Dedifferentiated amniotic fluid mesenchymal stem cell (primary cell): ENCODE results near the gene PIEZO2.

Experiments used
- DNase-seq: peaks from one replicate; pipeline ENCODE4 v3.0.0-alpha.2; 2016; ENCODE audit errors: extremely low spot score

The PIEZO2 gene

DNA sequence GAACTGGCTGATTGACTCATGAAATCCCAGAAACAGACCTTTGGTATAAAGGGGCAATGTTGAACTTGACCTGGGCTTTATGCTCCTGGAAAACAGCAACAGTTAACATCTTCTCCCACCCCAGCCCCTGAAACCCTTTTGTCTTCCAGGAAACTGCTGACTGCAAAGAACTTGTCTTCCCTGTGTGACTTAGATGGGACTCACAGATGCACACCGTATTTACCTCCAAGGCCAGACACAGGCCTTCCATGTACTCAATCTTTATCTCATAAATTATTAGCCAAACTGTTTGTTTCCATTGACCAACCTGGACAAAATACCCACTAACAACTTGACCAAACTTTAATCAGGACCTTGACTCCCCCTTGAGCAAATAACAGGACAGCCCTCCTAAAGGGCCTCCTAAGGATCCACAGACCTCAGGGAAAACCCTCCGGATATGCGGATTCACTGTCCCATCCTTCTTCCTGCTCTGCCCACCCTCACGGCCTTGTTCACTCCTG, 36.3 kb downstream of the PIEZO2 start:
- no peak for DNase-seq

DNA sequence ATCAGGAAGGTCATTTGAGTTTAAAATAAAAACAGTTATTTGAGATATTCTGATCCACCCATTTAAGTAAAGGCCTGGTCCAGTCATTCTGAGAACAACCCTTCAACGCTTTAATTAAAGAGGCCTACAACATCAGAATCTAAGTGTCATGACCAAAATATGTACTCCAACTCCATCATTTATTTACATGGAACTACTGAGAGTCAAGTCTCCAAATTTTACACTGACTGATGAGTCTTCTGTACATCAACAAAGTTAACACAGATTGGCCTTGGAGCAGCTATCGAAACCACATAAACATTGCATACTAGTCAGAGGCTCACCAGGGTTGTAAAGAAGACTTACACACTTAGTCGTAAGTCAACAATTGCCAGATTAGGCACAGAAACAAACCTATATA, 37.1 kb downstream of the PIEZO2 start:
- DNase-seq: no peak

DNA sequence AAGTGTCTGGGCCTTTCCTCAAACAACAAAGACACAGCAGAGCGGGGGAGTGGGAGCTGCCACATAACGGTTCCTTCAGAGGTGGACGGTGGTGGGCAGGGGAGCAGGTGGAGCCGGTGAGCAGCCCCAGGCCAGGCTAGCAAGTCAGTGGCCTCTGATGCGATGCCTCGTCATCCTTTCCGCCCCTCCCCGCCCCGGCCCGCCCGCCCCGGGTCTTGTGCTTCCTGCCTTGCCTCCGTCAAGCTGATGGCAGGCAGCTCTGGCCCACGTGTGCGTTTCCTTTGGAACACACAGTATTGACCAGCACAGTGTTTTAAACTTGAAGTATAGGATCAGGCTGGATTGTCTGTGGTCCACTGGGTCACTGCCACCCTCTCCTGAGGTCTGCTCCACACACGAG, 38.9 kb downstream of the PIEZO2 start:
- DNase-seq: no peak

DNA sequence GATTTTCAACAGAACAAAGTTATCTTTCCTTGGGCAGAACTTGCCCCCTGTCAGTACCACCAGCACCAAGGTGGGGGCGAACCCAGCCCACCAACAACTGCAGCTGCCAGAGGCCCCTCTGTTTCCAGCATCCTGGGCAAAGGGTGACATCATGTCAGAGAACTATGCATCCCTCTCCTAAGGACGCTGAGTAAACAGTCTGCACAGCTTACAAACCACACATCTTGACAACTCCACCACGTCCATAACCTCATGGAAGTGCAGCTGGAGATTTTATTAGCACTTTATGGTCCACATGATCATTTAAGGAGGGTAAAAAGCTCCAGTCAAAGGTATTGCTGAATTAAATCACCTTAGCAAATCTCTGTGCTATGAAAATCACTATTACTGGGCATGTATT, 40.4 kb downstream of the PIEZO2 start:
- no peak for DNase-seq

DNA sequence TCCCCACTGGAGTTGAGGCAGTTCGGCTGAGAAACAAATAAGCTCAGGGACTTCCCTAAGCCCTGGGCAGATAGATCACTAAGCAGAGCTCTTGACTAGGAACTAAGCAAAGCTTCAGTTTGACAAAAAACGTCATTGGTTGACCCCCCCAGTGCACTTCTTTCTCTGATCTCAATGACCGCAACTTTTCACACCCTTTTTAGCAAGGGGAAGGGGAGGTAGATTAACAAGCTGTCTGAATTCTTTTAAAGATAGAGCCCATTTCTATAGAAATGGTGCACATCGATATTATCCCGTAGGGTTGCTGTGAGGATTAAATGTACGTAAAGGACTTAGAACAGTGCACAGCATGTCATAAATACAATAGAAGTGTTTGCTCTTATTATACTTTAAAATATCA, 42.5 kb downstream of the PIEZO2 start:
- DNase-seq: no peak

DNA sequence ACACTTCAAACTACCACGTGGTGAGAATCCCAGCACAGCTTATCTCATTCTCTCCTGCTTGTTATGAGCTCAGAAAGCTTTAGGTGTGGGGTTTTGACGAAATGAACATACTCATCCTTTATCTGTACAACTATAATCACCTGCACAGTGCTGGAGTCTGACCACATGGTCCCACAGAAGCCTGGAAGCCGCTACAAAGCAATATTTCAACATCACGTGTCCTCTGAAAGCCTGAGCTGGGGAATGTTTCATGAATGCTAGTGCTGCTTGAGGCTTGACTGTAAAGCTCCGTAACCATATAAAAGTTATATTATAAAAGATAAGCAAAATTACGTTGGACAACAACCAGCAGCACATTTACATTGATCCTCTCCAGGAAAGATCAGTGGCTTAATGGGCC, 43.9 kb downstream of the PIEZO2 start:
- no peak for DNase-seq

DNA sequence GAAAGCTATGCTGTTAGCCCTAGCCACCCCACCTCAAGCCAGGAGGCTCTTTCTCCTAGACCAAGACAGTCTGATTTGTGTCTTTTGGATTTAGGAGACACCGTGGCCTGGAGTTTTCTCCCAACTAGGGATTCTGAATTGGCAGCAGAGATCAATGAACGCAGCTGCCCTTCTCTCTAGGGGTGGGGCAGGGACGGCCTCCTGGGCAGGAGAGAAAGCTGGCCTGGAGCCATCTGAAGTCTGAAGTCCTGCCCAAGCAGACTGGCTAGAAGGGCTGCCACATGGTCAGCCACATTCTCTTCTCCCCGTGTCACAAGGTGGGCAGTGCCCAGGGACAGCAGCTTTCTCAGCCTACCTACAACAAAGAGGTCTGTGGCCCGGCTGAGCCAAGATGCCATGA, 45.1 kb downstream of the PIEZO2 start:
- no peak for DNase-seq

DNA sequence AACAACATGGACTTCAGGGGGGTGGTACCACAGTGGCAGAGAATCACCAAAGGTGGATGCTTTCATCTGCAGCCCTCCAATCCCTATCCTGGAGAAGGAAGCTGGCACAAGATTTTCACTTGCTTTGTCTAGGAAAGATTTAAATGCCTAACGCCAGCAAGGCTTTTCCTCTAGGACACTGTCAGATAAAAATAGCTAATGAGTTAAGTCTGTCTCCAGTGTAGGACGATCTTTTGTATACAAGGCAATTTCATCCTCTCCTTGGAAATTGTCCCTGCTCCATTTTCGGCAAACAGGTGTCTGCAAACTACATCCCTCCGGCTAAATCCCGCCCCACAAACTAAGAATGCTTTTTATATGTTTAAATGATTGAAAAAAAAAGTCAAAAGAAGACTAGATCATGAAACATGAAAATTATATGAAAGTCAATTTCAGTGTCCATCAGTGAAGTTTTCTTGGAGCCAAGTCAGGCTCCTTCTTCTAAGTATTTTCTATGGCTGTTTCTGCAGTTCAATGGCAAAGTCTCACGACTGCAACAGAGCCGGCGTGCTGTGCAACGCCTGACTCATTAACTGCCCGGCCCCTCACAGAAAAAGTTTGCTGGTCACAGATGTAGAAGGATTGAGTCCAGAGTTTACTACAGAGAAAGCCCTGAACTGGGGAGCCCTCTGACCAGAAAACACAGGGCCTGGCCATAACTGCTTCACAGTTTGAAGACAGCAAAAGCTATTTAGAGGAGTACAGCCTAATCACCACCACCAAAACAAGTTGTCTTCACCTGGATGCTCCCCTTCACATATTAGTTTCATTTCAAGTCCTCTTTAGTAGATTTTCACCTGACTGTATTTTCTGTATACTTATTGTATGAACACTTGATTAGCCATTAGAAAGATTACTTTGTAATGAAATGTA, 52.3 kb downstream of the PIEZO2 start:
- DNase-seq: no peak

DNA sequence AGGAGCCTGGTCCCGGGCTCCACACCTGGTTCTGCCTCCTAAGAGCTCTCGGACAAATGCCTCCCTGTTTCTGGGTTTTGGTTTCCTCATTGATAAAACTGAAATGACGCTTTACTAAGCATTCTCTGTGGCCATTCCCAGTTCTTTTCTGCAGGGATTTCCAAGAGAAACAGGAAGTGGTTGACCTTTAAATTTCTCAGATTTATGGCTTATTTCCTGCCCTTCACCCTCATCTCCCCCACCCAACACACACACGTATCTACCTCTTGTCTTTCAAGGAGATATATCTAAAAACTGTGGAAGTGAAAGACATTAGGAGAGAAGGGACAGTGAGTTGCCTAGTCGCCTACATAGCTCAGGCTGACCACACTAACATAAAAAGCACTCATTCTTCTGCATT, 53.0 kb downstream of the PIEZO2 start:
- DNase-seq: no peak

DNA sequence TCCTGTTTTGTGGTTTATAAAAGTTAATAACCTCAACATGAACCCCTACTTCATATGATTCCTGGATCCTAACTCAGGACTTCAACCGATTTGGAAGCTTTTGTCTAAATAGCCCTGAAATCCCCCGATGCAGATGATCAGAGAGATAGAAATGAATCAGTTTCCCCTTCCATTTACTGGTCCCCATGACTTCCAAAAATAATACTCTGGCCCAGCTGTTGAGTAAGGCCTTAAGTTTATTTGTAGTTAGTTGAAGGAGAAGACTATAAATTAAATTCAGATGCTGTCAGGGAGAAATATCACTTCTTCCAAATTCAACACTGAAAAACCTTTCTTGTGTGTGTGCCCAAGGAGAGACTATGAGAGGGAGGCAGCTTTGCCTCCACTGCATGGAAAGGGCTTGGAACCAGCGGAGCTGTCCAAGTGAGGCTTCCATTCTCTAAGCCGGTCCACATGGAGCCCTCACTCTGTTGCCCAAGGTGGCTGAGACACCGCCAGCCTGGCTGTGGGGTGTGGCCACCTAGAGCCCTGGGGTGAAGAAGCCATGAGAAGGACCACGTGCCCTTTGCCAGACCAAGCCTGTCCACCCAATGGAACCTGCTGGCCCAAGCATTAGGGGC, 53.6 kb downstream of the PIEZO2 start:
- DNase-seq: no peak

DNA sequence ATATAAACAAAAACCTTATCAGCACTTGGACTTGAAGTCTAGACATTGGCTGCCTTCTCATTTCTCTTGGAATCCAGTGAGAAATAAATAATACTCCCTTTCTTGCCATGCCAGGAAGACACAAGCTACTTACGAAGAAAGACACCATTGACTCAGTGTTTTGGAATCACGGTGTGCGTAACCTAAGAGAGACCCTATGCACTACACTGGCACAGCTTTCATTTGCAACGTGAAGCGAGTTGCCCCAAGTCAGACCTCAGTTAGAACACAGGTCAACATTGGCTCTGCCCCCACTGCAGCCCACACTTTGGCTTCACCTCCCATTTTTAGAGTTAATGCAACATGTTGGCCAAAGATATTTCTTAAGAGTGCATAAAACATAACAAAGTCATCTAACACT, 54.2 kb downstream of the PIEZO2 start:
- DNase-seq: no peak

DNA sequence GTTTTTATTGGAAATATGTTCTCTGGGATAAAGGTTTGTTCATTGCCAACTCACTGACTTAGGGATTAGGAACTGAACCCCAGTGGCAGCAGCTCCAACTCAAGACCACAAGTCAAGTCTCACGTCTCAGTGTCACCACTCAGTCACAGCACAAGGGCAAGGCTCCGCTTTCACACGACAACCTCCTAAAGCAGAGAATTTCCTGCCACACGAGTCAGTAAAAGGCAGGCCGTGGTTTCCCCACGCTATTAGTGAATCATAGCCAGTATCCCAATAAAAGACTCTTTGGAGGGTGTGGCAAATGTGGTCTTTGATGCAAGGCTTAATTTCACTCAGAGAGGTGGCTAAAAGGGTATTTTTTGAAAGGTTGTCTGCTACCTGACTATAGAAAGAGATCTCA, 57.6 kb downstream of the PIEZO2 start:
- no peak for DNase-seq

DNA sequence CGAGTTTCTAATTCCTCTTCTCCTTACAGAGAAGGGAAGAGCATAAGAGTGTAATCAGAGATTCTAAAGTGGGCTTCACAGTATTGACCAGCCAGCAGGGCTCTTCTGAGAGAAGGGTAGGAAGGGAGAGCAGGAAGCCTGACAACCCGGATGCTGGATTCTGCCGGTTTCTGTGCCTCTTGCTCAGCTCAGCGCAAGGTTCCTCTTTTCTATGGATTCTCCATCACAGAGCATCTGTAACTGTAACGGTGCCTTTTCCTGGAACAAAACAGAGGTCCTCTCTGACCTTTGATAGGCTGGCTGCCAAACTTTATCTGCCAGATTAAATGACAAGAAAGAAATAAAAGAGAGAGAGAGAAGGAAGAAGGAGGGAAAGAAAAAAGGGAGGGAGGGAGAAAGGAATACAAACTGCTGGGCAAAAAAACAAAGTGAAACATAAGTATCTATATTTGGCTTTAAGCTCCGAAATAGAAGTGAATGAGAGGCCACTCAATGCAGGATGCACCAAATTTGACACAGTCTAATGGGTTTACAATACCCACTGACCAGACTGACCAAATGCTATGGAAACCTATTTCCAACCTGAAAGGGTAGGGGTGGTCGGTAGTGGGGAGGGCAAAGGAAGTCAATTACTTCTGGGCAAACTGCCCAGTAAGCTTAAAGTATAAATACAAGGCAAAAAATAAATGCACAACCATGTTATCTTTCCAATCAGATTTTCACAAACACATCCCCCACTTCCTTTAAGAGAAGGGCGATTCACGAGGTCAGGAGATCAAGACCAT, 59.2 kb downstream of the PIEZO2 start:
- no peak for DNase-seq

DNA sequence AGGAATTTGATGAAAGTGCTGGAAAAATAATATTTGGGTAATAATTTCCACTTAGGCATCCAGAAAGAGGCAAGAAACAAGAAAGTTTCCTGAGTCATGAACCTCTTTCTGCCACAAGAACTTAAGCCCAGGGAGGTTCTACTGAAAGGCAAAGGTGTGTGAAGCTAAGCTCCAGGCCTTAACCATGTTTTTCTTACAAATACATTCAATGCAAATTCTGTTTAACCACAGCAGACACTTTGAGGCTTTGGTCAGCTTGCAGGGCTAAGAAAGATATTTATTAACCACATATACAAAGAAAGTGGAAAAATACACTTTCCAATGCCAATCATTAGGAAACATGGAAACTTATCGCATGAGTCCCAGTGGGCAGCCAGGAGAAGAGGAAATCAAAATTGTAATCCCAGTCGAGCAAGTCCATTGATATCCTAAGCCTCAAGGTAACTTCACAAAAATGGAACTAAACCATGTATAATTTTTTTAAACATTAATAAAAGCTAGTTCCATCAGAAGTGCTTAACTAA, 68.3 kb downstream of the PIEZO2 start:
- no peak for DNase-seq

DNA sequence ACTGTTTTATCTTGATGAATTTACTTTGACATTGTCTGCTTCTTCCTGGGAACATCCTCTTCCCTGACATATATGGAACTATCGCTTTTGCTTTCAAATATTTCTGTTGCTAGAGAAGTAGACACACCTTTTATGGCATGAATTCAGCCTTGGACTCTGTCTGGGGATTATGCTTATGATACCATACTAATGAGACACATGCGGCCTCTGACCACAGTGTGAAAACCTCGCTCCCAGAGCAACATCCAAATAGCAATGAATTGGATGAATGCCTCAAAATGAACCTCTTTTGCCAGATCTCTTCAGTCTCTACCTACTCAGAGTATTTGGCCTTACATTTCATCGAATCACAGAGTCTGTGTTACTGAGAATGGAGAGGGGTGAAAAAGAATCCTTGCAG, 70.9 kb downstream of the PIEZO2 start:
- no peak for DNase-seq

DNA sequence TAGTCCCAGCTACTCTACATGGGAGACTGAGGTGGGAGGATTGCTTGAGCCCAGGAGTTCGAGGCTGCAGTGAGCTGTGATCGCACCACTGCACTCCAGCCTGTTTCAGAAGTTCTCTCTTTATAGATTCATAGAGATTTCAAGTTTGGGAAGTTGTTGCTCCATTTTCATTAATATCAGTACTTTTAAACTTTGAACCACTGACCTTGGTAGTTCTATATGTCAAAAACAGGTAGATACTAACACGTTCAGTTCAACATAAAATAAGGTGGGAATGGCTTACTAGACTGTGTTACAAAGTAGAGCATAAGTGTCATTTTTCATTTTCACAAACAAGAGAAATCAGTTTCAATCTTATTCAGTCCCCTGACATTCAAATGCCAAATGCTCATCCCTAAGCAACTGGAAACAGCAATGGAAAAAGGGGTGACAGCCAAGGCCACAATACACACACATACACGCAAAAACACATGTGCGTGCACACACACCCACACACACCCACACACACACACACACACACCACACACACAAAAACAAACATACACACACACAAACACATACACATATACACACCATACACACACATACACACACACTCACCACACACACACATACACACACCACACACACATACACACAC, 71.7 kb downstream of the PIEZO2 start:
- DNase-seq: no peak

DNA sequence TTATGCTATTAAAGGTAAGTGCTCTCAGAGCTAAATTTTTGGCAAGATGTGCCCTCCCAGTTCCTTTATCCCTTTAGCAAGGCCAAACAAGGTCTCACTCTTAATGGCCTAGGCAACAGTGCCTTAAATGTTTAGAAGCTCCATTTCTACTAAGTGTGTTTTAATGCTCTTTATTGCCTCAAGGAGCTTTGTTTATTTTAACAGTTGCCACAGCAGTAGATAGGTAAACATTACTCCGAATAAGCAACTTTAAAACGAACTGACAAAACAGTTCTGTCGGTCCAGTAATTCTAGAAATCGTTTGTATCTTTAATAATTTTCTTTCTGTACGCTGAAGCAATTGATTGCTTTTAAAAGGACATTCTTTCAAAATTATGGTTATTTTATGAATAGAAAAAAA, 74.5 kb downstream of the PIEZO2 start:
- no peak for DNase-seq

DNA sequence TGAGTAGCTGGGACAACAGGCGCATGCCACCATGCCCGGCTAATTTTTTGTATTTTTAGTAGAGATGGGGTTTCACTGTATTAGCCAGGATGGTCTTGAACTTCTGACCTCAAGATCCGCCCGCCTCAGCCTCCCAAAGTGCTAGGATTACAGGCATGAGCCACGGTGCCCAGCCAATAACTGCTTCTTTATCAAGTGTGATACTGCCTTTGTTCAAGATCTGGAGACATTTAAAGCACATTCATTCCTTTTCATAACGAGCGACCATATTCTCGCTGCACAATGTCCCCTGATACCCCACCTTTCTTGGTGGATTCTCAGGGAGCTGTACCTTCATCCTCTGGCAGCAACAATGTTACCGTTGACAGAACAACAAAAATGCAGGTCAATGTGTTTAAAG, 75.4 kb downstream of the PIEZO2 start:
- DNase-seq: no peak

DNA sequence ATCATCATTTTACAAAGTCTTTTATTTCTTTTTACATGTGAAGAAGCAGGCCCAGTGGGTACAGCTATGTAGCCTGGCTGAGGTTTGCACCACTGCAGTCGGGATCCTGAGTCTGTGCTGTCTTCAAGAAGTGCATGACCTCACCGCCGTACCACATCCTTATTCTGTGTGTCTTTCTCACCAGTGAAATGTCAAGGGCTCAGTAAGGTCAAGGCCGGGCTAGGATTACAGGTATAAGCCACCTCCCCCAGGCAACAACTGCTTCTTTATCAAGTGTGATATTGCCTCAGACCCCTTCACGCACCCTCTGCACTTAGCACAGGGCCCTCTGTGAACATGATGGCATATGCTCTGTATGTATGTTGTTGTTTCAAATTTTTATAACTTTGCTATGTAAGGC, 76.7 kb downstream of the PIEZO2 start:
- no peak for DNase-seq

DNA sequence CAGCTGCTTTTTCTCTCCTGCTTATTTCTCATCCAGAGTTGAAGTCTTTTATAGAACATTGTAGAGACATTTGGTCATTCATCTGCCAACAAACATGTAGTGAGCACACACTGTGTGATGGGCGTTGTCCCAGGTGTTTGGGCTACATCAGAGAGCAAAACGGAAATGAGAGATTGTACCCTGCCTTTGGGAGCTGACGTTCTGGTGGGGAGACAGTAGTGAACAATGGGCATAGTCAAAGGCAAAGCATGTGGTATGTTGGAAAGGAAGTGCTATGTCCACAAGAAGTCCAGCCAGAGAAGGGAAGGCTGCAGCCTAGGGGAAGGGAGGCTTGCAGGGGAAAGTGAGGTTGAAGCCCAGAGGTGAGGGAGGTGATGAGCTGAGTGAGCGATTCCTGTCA, 78.1 kb downstream of the PIEZO2 start:
- DNase-seq: no peak

DNA sequence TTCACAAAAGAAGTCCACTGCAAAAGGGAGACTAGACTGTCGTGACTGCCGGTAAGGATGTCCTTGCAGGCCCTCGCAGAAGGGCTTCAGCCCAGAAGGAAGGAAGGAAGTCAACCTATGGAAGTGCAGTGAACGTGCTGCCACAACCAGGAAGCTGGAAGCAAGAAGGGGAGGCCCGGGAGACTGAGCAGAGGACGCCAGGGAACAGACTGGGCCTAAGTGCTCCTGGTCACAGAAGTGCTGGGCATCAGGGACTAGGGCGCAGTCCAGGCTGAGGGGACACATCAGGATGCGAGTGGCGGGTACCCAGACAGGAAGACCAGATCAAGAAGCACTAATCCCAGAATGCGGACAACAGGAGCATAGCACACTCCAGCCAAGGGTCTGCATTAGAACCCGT, 78.8 kb downstream of the PIEZO2 start:
- no peak for DNase-seq

DNA sequence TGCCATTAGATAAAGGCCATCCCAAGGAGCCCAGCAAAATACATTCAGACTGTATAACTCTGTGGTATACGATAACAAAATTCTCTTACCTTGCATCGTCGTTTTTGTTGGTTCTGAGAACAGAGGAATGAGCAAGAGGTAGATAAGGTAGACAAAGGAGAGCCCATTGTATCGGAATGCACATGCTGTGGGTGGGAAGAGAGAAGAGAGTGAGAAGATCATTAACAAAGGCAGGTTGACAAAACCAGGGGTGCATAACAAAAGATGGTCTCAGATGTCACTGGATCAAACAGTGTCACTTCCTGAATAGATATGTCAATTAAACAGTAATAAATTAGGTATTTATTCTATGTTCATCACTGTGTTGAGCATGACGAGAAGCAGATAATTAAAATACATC, 83.3 kb downstream of the PIEZO2 start:
- no peak for DNase-seq
